ENCODE data around the gene IGFBP2. TPM values are rescaled to one million over a fixed set of nuclear protein-coding genes. Genes with fewer than 3 reads are reported as not detected.

IGFBP2 gene
- polyA plus RNA-seq, 1 of the 3 experiments (the other 2 are of a cell fraction): 695 TPM

DNA sequence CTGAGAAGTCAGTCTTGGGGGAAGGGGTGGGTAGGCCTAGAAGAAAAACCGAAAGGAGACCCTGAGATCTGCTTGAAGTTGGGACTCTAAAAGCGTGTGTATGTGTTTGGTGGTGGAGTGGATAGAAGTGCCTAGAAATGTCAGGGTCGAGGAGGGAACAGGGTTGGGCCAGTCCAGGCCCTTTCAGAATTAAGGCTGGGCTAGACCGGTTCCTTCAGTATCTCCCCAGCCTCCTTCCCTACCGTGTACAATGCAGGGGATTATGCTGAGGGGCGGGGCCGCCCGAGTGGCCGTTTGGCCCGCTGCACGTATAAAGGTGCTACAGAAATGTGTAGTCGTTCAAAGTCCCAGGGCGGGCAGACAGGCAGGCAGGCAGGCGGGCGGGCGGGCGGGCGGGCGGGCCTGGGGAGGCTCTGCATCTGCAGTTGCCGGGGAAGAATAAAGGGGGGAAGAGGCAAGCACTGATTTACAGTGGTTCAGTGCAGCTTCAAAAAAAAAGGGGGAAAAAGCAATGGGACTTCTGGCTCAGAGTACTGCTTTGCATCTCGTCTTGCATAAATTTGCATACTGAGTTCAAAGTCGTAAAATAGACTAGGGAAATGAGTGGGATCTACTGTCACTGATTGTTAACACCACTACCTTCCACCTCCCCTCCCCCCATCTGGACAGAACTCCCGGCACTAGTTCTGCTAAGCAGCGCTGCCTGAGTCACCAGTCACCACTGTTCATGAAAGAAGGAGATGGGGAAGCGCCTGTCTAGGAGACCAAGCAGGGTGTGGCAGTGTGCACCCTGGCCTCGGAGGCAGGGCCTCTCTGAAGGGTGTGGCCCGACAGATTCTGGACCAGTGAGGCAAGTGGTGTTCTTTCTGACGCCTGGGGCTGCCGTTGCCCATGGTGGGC lies 3.6 kb downstream of the IGFBP2 start (continued):
- TF ChIP-seq SMC3 (IDR thresholded peaks at IDR 0.05; ENCODE audit: low read depth, low read length) (no peak), FOXM1 (IDR thresholded peaks at IDR 0.05; ENCODE audit: low read depth) (no peak), MXI1 (IDR thresholded peaks at IDR 0.05; ENCODE audit: low read depth, low read length) (peak; percentile 0; the same call in 1 of the 2 replicates), EP300 (IDR thresholded peaks at IDR 0.05; ENCODE audit: borderline replicate concordance in 1 of 2, low read depth in 1 of 2, low read length in 1 of 2) (0 out of 4 replicates have a peak, but pooled peaks of 1 of the 2 experiments have one; percentile 6), JUND (IDR thresholded peaks at IDR 0.05) (peak; percentile 54; the same call in 1 of the 2 replicates), GABPA (IDR thresholded peaks at IDR 0.05; ENCODE audit: low read depth) (no peak), RCOR1 (IDR thresholded peaks at IDR 0.05; ENCODE audit: low read length) (no peak), RFX5 (IDR thresholded peaks at IDR 0.05; ENCODE audit: low read length) (0 out of 2 replicates have a peak, but pooled peaks have one; percentile 37), POLR2AphosphoS5 (IDR thresholded peaks at IDR 0.05; ENCODE audit: low read depth, low read length) (peak; percentile 13; the same call in 1 of the 2 replicates), NFIC (IDR thresholded peaks at IDR 0.05; ENCODE audit: borderline replicate concordance) (no peak), FOSL2 (IDR thresholded peaks at IDR 0.05; ENCODE audit: borderline replicate concordance, low read depth) (peak; percentile 59; the same call in 1 of the 2 replicates)
- TF ChIP-seq, protein P1, sequence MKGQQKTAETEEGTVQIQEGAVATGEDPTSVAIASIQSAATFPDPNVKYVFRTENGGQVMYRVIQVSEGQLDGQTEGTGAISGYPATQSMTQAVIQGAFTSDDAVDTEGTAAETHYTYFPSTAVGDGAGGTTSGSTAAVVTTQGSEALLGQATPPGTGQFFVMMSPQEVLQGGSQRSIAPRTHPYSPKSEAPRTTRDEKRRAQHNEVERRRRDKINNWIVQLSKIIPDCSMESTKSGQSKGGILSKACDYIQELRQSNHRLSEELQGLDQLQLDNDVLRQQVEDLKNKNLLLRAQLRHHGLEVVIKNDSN (IDR thresholded peaks at IDR 0.05; ENCODE audit: borderline replicate concordance, low read depth): no peak

GRCh38 chr2:216637472-216637871 lies 4.3 kb downstream of the IGFBP2 start:
- CTCF ChIA-PET: interaction anchor here (0.6 to 8.1 kb wide), 5 partner anchors 14 to 873 kb away, joined by 3 to 82 read pairs (median 8); no protein-coding TSS in a partner anchor
- H3K79me2 ChIP-seq (ENCODE audit: insufficient read depth): peaks cover 86% of the 10 kb centered on the region
- peaks cover 9 to 11% of the 10 kb centered on the region in 2 experiments for H3K36me3 ChIP-seq (replicated peaks in 1 of 2; ENCODE audit: control insufficient read depth in 1 of 2, insufficient read depth in 2 of 2, low read length in 1 of 2)
- no peak overlapping the region; a peak in 2 of 4 replicates for H3K4me3 ChIP-seq (ENCODE audit: low read depth in 2 of 2, low read length in 1 of 2)
- no peaks in the 10 kb centered on the region for H3K9me2 ChIP-seq
- 77% methylated on average over 3 of the region's 3 CpGs for WGBS (ENCODE audit: low lambda C conversion rate)
- no peak overlapping the region for H2AFZ ChIP-seq (ENCODE audit: low read depth)
- no peak for DNase-seq
- H3F3A ChIP-seq (replicated peaks; ENCODE audit: insufficient read depth): no peaks in the 10 kb centered on the region
- peak overlapping the region; percentile 52 to 60 for H3K27ac ChIP-seq (ENCODE audit: low read depth in 2 of 2, low read length in 1 of 2)
- no peaks in the 10 kb centered on the region for H3K9me3 ChIP-seq
- H3K9ac ChIP-seq: no peak overlapping the region; the same call in 1 of the 2 replicates
- peak overlapping the region; percentile 99 for H3K4me2 ChIP-seq
- H3K27me3 ChIP-seq (ENCODE audit: insufficient read depth): no peaks in the 10 kb centered on the region
- POLR2A ChIA-PET: no interaction called here
- H3K4me1 ChIP-seq (ENCODE audit: control insufficient read depth in 1 of 2, insufficient read depth in 2 of 2, low read depth in 1 of 2, low read length in 1 of 2): peaks cover 12 to 26% of the 10 kb centered on the region in 2 experiments; a peak in 2 of 4 replicates
- no peaks in the 10 kb centered on the region for H4K20me1 ChIP-seq (ENCODE audit: insufficient read depth)
- TF ChIP-seq RFX5 (IDR thresholded peaks at IDR 0.05; ENCODE audit: low read length): no peak
- no peak for TF ChIP-seq NFIC (IDR thresholded peaks at IDR 0.05; ENCODE audit: borderline replicate concordance)
- TF ChIP-seq FOXM1 (IDR thresholded peaks at IDR 0.05; ENCODE audit: low read depth): no peak
- TF ChIP-seq USF2 (IDR thresholded peaks at IDR 0.05; ENCODE audit: borderline replicate concordance, low read depth, low read length): no peak
- no peak for TF ChIP-seq EZH2phosphoT487 (IDR thresholded peaks at IDR 0.05; ENCODE audit: borderline replicate concordance, low read depth)
- TF ChIP-seq ZBTB33 (IDR thresholded peaks at IDR 0.05; ENCODE audit: borderline replicate concordance, low read depth): no peak
- TF ChIP-seq RCOR1 (IDR thresholded peaks at IDR 0.05; ENCODE audit: low read length): no peak
- TF ChIP-seq TEAD4 (IDR thresholded peaks at IDR 0.05; ENCODE audit: borderline replicate concordance, insufficient read depth): no peak
- TF ChIP-seq RXRA (IDR thresholded peaks at IDR 0.05; ENCODE audit: borderline replicate concordance, low read depth): no peak
- no peak for TF ChIP-seq SIN3A (IDR thresholded peaks at IDR 0.05; ENCODE audit: borderline replicate concordance, low read depth, low read length)
- TF ChIP-seq NRF1 (IDR thresholded peaks at IDR 0.05; ENCODE audit: low read depth, low read length): no peak
- TF ChIP-seq REST (IDR thresholded peaks at IDR 0.05; ENCODE audit: low read depth, low read length): no peak
